Measurements from ENCODE around the gene FZD7.

The FZD7 gene

DNA sequence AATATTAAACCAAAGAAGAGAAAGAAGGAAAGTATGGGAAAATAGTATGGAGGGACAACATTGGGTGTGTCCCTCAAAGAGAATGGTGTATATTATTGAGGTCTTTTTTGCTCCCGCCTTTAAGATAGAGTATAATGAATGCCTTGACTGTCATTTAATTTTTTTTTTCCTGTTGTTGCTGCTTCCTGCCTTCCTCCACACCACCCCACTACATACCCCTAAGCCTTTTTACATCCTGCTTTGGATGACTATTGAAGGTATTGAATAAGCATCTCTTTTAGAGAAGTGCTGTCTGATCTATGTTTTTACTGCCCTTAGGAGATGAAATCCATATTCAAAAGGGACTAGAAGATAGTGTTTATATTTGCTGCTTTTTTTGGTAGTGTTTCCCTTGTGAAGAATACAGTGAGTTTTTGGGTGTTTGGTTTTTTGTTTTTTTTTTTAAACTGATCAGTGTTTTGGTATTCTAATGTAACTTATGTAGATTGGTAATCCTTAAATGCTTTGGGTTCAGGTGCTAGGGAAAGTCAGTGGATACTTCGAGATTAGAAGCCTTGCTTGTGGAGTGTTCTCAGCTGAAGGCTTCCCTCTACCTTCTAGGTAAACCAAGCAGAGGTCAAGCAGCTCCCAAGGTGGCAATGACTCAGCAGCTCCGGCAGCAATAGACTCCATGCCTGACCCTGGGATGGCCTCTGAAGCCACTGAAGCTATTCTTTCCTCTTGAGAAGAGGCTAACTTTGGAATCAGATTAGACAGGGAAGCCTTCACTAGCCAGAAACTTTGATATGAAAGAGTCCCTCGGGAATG lies 5.0 kb downstream of the FZD7 start:
- DNase-seq = no peak

DNA sequence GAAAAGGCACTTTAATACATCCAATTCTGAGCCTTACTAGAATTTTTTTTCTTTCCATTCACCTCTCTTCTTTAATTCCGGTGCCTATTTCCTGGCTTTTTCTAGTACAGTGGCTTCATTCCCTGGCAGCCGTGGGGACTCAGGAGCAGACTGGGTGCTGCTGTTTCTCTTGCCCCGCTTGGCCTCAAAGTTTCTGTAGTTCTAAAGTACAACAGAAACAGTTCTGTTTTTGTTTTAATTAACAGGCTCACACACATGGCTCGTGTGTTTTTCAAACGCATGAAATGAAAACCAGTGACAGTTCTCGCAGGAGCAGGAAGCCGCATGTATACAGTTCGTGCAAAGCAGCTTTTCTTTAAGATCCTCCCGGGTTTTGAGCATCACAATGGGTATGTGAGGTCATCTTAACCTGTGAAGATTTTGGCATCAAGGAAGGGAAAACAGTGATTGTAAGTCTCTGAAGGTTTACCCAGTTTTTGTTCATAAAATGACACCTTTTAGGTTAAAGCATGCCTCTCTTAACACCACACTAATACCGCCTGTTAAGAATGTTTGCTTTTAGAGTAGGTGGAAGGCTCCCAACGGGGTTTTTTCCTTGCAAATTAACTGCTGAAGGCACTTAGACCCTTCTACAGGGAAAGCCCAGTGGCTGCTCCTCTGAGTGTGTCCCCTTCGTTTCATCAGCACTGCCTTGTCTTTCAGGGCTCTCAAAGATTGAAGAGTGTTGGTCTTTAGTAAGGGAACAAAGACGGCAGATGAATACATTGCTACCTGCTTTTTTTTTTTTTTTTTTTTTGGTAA lies 5.8 kb downstream of the FZD7 start:
- peak; percentile 16 to 64 (median 26) for DNase-seq

DNA sequence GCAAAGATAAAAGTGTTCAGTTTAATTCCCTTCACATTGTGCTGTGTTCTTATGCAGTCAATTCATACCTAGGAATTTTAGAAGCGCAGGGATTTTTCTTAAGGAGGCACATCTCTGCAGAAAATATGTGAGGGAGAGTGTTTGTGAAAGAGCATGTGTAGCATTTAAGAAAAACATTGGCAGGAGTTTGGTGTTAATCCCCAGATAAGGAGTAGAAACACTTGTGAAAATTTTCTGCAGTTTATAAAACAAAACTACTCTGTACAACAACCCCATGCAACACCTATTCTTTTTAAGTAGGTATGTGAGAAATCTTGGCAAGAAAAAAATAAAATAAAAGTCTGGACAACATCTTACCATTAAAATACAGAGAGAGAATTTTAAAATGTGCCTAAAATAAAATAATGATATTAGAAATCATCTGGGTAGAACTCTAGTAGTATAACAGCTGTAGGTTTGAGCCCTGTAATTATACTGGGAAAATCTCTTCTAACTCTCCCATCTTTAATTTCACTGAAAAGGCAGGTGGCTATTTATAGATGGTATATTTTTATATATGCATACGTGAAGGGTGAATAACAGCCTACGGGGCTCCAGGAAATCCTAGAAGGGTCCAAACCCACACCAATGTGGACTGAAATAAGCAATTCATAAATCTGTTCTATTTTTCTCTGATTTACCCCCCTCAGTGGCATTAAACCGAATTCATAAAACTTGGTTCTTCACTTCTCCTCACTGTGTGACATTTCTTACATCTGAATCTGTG lies 6.6 kb downstream of the FZD7 start:
- peak in 2 of 3 experiments; percentile 23 to 36 for DNase-seq

DNA sequence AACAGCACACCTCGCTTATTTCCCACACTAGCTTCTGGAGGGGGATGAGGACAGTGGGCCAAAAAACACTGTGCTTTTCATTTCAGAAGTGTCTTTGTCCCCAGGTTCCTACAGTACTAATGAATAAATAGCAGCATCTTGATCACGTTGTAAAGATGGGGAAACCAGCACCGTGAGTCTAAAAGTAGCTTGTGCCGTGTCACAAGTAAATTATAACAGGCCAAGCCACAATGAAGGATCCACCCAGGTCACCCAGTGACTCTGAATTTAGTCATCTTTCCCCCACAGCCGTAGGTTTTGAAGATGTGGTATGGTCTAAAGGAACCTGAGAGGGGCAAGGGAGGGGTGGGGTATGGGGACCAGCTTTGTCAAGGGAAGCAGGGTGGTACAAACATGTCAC lies 8.8 kb downstream of the FZD7 start:
- no peak for DNase-seq

DNA sequence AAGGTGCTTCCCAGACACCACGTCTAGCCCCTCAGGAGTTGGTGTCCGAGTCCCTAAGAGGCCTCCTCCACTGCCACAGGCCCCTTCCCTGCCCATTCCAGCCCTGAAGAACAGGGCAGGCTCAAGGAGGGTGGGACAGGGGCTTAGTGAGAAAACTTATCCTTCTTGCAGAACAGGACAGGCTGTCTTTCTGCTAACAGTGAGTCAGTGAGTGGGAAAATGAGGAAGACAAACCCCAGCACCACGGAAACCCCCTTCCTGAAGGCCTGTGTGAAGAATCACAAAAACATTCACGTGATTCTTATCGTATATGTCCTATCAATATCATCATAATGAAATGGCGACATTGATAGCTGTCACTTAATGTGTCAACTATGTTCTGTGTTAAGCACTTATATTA lies 9.8 kb downstream of the FZD7 start:
- DNase-seq = no peak

DNA sequence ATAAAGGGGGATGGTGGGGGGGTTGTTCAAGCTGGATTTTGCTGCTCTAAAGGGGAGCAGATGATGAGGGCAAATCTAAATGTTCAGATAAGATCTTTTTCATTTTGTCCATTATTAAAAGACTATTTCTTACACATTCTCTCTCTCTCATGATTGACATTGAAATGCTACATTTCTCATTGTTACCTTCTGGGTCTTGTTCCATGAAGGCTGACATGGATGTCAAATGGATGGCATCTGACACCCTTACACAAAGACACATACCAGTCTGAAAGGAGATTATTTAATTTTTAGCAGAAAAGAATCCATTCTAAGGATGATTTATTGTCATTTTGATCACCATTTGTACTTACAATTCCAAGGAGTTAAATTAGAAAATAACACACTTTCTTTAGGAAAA lies 11.1 kb downstream of the FZD7 start:
- no peak for DNase-seq

DNA sequence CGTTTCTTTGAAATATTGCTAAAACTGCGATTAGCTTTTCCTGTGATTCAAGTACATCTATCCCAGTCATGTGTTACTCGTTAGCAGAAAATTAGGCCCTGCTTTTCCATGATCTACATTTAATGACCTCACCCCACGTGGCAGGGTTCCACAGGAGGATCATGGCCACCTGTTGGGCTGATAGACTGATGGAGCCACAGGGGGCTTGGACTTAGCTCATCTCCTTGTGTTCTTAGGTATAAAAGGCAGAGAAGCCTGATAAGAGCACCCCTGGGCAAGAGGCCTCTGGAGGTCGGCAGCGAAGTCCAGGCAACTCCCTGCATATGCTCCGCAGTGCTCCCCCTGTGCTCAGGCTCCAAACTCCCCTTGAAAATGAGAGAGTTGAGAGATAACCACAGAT lies 12.9 kb downstream of the FZD7 start:
- no peak for DNase-seq

DNA sequence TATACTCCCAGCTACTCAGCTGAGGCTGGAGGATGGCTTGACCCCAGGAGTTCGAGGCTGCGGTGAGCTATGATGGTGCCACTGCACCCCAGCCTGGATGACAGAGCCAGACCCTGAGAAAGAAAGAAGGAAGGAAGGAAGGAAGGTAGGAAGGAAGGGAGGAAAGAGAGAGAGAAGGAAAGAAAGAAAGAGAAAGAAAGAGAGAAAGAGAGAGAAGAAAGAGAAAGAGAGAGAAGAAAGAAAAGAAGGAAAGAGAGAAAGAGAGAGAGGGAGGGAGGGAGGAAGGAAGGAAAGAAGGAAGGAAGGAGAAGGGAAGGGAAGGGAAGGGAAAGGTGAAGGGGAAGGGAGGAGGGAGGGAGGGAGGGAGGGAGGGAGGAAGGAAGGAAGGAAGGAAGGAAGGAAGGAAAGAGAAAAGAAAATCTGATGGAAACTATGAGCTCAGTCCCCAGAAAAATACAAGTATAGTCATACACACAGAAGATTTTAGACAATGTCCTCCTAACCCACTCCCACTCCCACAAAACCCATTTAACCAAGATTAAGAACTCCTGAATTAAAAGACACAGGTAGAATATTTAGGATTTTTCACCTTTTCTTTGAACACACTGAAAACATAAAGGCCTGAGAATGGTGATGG lies 15.6 kb downstream of the FZD7 start:
- no peak for DNase-seq

DNA sequence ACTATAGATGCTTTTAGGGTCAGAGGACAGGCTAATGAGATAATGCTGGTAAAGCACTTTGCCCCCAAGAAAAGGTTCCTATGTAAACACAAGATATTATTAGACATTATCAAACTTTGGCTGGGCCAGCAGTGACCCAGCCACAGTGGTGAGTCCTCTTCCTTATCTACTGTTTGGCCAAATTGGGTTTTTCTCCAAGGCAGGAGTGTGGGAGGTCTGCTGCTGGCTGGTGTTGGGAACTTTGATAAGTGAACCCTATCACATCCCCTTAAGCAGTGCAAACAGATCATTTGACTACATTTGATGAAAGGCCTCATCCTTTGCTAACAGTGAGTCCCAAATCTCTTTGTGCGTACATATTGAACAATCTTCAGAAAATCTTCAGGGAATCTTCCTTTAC lies 16.2 kb downstream of the FZD7 start:
- no peak for DNase-seq

DNA sequence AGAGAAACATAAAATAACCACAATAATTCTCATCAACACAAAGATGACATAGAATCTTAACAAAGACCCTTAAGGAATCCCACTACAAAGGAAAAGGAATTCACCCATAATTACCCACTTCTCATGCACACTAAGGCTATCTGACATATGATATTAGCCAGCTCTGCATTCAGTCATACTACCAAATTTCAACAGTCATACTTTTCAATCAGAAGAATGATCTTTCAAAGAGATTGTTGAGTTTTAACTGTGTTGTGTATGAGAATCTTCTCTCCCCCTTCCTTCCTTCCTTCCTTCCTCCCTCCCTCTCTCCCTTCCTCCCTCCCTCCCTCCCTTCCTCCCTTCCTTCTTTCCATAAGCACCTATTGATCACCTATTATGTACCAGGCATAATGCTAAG lies 17.0 kb downstream of the FZD7 start:
- no peak for DNase-seq

DNA sequence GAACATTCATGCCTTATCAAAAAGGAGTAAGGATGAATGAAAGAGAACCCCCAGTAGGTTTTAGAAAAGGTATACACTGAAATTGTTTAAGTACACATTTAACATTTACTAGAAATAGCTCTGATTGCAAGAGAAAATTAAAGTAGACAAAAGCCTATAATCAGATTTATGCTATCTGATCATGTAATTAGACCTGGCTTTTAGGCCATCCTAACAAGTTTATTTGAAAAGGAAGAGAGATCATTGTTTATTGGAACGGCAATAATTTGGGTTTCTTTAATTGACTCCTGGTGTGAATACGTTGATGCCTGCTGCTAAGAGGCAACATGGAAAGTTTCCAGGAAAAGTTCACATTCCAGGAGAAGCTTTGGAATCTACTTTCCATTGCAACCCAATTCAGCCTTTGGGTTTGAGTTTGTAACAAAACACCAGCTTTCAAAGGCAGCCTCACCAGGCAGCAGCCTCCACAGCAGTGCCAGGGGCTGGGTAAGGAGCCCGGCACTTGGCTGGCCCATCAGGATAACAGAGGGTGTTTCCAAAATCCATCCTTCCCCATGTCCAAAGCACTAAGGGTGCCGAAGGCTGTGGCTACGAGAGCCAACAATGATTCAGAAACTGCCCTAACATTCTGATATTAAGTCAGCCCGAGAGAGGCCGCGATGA lies 18.0 kb downstream of the FZD7 start:
- no peak for DNase-seq

DNA sequence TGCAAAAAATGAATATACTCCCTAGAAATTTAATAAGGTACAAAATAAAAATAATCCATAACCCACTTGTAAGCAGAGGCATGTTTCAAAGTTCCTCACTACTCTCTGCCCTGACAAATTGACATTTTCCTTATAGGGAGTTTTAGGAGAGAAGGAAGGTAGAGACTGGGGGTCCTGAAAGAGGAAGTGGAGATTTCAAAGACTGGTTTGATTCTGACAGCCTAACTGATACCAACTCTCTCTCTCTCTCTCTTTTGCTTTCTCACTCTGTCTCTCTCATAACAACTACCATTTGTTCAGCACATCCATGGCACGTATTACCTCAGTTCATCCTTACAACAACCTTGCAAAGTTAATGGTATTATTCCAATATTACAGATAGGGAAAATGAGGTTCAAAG lies 18.6 kb downstream of the FZD7 start:
- no peak for DNase-seq

DNA sequence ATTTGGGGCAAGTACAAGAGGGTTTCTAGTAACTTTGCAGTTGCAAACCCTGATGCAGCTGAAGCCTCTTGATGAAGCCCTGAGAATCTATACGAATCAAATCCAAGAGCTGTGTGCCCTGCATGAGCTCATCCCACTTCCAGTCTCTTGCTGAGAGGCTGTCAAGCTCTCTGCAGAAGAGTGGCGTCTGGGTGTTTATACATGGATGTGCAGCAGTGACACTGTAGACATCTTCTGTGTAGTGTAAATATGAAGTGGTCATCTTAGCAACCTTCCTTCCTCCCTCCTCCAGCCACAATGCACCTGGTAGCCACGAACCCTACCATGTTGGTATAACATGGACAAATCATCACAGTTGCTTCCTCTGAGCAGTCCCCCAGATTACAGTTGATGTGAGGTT lies 21.0 kb downstream of the FZD7 start:
- DNase-seq = peak in 1 of 3 experiments; percentile 11

DNA sequence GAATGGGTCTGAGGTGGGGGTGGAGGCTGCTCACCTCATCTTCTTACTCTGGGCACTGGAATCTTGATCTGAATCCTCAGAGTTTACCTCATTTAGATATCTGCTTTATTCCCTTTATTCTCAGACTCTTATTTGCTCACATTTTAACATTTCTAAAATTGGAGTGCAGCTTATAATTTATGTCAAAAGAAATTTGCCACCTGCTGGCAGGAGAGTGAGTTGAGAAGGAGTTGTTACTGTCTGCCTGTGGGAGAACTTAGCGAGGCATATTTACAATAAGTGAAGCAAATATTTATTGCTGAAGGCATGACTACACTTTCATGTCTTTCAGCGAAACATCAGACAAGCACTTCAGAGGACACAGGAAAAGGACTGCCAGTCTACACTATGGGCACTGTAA lies 23.0 kb downstream of the FZD7 start:
- peak in 2 of 3 experiments; percentile 25 to 57 for DNase-seq

DNA sequence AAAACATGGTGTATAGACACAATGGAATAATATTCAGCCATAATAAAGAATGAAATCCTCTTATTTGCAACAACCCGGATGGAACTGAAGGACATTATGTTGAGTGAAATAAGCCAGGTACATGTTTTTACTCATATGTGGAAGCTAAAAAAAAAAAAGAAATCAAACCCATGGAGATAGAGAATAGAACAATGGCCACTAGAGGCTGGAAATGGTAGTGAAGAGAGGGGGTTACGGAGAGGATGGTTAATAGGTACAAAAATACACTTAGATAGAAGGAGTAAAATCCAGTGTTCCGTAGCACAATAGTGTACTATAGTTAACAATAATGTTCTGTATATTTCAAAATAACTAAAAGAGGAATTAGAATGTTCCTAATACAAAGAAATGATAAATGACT lies 26.6 kb downstream of the FZD7 start:
- no peak for DNase-seq

DNA sequence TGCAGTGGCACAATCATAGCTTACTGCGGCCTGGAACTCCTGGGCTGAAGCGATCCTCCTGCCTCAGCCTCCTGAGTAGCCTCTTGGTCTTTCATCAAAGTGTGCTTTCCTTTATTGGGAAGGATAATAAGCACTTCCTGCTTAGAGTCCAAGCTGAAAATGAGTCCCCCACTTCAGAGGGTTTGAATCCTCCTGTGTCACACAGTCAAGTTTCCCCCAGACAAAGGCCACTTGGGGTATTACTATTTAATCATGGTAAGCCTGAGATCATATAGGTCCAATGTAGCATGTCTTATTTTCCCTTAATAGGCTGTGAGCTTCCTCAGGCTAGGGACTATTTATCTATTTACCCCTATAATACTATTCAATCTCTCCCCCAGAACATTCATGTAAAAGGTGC lies 28.0 kb downstream of the FZD7 start:
- no peak for DNase-seq

DNA sequence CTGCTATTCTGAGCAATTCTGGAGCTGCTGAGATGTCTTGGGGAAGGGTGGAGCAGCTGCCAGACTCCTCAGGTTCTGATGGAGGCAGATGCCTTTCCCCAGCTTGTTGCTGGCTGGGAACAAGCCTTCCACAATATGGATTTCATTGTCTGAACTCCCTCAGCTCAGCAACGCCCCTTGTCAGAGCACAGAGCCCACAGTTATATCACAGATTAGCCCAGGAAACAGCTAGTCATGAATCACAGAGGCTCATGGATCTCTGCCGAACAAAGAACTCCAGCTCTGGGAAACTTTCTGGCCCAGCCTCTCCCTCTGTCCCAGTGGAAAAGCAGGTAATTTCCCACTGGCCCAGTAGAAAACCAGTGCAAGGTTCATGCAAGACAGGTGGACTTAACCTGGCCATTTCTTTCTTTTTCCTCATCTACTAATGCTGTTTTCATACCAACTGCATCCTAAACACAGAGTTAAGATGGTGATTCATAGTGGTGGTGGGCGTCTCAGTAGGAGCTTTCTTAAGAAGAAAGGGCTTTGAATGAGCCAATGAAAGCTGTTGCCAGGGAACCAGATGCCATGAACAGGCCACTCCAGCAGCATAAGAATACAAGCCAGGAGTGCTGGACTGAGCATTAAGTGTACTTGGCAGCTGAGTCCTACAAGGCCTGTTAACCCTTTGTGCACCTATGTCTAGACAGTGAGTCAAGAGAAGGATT lies 30.7 kb downstream of the FZD7 start:
- DNase-seq = peak; percentile 6 to 73 (median 56)

DNA sequence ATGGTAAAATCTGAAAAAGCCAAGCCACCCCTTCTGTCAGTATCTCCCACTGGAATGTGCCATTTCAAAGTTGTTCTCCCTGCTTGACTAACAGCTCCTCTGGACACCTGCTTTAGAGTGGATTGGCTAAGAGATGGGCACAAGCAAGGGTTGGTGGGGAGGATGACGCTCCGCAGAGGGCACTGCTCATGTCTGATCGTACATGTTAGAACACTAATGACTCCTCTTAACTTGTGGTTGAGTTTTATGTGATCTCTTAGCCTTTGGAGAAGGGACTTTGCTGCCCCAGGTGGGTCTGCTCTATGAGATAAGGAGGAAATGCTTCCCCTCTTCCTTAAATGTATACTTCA lies 31.2 kb downstream of the FZD7 start:
- DNase-seq = no peak

DNA sequence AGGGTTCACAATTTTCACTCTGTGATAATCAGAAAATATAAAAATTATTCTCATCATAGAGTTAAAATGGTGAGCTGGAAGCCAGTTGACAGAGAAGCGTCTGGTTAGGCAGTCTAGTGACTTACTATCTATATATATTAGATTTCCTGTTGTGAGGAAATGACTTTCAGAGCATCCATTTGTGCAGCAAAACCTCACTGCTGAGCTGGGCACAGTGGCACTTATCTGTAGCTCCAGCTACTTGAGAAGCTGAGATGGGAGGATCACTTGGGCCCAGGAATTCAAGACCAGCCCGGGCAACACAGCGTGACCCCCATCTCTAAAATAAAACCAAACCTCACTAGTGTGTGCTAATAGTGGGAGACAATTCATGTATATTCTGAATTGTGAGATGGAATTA lies 32.2 kb downstream of the FZD7 start:
- DNase-seq = no peak

DNA sequence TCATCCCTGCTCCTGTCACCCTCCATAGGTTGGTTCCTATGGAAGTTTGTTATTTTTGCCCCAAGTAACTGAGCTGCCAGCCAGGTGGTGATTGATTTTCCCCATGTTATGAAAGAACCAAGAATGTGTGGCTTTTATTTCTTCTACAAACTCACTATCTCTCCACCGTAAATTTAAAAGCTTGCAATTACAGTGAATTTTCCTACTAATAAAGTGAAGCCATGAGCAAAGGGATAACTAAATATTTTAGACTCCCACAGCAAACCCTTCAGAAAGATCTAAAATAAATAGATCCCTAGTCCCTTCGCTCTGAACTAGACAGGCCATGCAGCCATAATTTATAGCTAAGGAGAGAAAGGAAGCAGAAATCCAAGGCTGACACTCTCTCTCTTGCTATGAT lies 33.2 kb downstream of the FZD7 start:
- no peak for DNase-seq

DNA sequence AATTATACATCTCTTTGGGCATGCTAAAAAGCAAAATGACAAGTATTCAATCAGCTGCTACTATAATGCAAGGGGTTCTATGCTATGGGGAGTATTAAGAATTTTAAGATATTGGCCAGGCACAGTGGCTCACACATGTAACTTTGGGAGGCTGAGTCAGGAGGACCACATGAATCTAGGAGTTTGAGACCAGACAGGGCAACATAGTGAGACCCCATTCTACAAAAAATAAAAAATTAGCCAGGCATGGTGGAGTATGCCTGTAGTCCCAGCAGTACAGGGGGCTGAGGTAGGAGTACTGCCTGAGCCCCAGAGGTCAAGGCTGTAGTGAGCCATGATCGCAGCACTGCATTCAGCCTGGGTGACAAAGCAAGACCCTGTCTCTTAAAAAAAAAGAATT lies 33.9 kb downstream of the FZD7 start:
- no peak for DNase-seq

All from NCI-H1417 (cell line).